ENCODE data around the gene VENTX. TPM values are rescaled to one million over a fixed set of nuclear protein-coding genes. Genes with fewer than 3 reads are reported as not detected.

The VENTX gene, protein sequence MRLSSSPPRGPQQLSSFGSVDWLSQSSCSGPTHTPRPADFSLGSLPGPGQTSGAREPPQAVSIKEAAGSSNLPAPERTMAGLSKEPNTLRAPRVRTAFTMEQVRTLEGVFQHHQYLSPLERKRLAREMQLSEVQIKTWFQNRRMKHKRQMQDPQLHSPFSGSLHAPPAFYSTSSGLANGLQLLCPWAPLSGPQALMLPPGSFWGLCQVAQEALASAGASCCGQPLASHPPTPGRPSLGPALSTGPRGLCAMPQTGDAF
- total RNA-seq = not detected in 2 replicates
- polyA plus RNA-seq = not detected in 2 replicates

DNA sequence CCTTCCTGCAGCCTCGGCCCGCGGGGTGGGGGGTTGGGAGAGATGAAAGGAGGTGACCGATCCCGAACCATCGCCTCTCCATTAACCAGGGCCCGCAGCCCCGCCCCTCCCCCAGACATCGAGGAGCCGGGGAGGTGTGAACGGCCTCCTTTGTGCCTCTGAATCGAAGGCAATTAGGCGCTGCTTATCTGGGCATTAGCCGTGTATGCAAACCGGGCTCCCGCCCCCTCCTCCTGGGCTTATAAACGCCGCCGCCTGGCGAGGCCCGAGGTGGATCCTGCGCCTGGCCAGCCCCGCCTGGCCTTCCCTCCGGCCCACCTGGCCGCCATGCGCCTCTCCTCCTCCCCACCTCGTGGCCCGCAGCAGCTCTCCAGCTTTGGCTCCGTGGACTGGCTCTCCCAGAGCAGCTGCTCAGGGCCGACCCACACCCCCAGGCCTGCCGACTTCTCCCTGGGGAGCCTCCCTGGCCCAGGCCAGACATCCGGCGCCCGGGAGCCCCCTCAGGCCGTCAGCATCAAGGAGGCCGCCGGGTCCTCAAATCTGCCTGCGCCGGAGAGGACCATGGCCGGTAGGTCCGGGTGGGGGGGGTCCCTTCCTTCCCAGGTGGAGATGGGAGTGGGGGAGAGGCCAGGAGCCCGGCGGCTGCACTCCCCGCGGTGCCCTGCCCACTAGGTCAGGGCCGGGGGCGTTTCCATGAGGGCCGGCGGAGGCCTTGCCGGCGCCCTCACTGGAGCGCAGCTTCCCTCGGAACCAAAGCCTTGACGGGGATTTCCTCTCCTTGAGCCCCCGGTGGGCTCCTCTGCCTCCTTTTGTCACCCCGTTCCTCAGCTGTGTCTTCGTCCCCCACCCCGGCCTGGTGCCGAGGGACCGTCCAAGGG, at the start of gene VENTX:
TSS of gene VENTX (plus strand) at position 268 of the 878 bp plus-strand sequence. CDS start at position 328, 60 bp downstream.
- no peak for DNase-seq (ENCODE audit: low read depth in 1 of 2, low spot score in 1 of 2)
- H3K4me3 ChIP-seq = peak within 1 kb of the TSS; percentile 14
- H3K27me3 ChIP-seq = peaks cover 70% of the 10 kb centered on the region
- H3K4me1 ChIP-seq (ENCODE audit: low read depth) = no peaks in the 10 kb centered on the region
- TF ChIP-seq, protein P1, sequence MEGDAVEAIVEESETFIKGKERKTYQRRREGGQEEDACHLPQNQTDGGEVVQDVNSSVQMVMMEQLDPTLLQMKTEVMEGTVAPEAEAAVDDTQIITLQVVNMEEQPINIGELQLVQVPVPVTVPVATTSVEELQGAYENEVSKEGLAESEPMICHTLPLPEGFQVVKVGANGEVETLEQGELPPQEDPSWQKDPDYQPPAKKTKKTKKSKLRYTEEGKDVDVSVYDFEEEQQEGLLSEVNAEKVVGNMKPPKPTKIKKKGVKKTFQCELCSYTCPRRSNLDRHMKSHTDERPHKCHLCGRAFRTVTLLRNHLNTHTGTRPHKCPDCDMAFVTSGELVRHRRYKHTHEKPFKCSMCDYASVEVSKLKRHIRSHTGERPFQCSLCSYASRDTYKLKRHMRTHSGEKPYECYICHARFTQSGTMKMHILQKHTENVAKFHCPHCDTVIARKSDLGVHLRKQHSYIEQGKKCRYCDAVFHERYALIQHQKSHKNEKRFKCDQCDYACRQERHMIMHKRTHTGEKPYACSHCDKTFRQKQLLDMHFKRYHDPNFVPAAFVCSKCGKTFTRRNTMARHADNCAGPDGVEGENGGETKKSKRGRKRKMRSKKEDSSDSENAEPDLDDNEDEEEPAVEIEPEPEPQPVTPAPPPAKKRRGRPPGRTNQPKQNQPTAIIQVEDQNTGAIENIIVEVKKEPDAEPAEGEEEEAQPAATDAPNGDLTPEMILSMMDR (IDR thresholded peaks at IDR 0.05; ENCODE audit: low read depth, low read length) = no peak
- no peaks in the 10 kb centered on the region for H3K9me3 ChIP-seq (ENCODE audit: low read depth)
- H3K36me3 ChIP-seq = no peaks in the 10 kb centered on the region
- H3K27ac ChIP-seq = no peak within 1 kb of the TSS

DNA sequence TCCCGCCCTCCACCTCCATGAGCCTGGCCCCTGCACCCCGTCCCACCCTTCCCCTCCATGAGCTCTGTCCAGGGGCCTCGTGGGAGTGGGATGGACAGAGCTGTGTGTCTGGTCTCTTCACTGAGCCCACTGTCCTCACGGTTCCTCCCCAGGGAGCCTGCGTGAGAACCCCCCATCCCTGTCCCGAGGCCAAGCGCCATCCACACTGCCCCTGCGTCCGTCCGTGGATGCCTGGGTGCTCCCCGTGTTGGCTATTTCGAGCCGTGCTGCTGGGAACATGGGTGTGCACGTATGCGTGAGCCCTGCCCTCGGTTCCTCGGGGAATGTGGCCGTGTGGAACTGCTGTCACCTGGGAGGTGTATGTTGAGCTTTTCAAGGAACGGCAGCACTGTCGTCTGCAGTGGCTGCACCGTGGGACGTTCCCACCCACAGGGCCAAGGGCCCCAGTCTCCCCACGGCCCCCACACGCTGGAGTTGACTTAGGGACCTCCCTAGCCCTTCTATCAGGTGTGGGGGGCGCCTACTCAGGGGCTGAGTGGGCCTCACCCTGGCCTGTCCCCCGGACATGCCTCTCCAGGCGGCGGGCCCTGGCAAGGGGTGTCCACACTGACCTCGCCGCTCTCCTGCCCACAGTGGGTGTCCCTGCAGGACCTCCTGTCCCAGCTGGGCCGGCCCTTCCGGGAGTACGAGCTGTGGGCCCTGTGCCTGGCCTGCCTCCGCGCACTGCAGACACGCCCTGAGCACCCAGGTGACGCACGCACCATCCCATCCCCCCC, 49.6 kb upstream of the VENTX start:
- DNase-seq (ENCODE audit: low read depth in 1 of 2, low spot score in 1 of 2) = no peak
- H3K9me3 ChIP-seq (ENCODE audit: low read depth) = no peaks in the 10 kb centered on the region
- TF ChIP-seq, protein P1 (IDR thresholded peaks at IDR 0.05; ENCODE audit: low read depth, low read length) = no peak
- no peaks in the 10 kb centered on the region for H3K4me1 ChIP-seq (ENCODE audit: low read depth)
- no peaks in the 10 kb centered on the region for H3K36me3 ChIP-seq
- no peak overlapping the region for H3K27ac ChIP-seq
- no peaks in the 10 kb centered on the region for H3K27me3 ChIP-seq
- no peak overlapping the region for H3K4me3 ChIP-seq

DNA sequence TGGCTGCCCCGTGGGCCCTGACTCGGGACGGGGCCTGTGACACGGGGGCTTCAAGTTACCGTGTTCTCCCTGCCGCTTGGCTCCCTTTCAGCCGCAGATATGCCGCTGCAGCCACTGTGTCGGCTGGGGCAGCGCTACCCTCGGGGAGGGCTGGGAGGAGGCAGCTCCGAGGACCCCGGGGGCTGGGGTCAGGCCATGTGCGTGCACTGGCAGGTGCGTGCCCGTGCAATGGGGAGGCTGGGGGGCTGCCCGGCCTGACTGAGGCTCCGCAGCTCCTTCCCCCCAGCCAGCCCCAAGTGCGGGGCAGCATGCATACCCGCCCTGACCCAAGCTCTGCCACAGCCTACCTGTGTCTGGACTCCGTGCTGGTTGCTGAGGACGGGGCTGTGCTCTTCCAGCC, 48.4 kb upstream of the VENTX start:
- no peak overlapping the region for H3K4me3 ChIP-seq
- no peaks in the 10 kb centered on the region for H3K4me1 ChIP-seq (ENCODE audit: low read depth)
- H3K27me3 ChIP-seq = no peaks in the 10 kb centered on the region
- no peaks in the 10 kb centered on the region for H3K9me3 ChIP-seq (ENCODE audit: low read depth)
- TF ChIP-seq, protein P1 (IDR thresholded peaks at IDR 0.05; ENCODE audit: low read depth, low read length) = no peak
- no peak for DNase-seq (ENCODE audit: low read depth in 1 of 2, low spot score in 1 of 2)
- H3K27ac ChIP-seq = no peak overlapping the region
- no peaks in the 10 kb centered on the region for H3K36me3 ChIP-seq

DNA sequence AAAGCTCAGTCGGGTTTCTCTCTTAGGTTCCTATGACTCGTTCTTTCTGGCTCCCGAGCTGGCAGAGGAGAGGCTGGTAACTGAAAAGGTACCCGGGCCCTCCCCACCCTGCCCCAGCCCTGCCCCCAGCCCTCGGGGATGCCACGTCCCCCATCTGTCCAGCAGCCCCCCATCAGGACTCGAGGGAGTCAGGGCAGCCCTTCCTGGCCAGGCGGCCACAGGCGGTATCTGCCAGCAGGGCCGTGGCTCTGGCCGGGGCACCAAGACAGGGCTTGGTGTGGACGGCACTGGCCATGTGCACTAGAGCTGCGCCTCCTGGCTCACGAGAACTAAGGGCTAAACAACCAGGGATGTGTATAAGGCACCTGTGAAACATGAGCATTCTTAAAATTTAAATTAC, 47.9 kb upstream of the VENTX start:
- no peak for DNase-seq (ENCODE audit: low read depth in 1 of 2, low spot score in 1 of 2)
- Histone ChIP-seq H3K36me3 (no peaks in the 10 kb centered on the region), H3K4me3 (no peak overlapping the region), H3K4me1 (ENCODE audit: low read depth) (no peaks in the 10 kb centered on the region), H3K9me3 (ENCODE audit: low read depth) (no peaks in the 10 kb centered on the region), H3K27me3 (no peaks in the 10 kb centered on the region), H3K27ac (no peak overlapping the region)
- TF ChIP-seq, protein P1 (IDR thresholded peaks at IDR 0.05; ENCODE audit: low read depth, low read length) = no peak

DNA sequence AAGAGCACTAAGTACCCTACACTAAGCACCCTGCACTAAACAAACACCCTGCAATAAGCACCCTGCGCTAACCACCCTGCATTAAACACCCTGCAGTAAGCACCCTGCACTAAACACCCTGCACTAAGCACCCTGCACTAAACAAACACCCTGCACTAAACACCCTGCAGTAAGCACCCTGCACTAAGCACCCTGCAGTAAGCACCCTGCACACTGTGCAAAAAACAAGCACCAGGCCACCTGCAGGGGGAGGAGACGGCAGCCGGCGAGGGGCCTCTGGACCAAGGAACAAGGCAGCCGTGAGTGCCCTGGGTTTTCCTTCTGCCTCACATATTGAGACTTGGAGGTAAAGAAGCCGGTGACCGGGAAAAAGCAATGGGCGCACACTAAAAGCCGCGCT, 47.4 kb upstream of the VENTX start:
- Histone ChIP-seq H3K27ac (no peak overlapping the region), H3K36me3 (no peaks in the 10 kb centered on the region), H3K4me1 (ENCODE audit: low read depth) (no peaks in the 10 kb centered on the region), H3K27me3 (no peaks in the 10 kb centered on the region), H3K4me3 (no peak overlapping the region), H3K9me3 (ENCODE audit: low read depth) (no peaks in the 10 kb centered on the region)
- no peak for DNase-seq (ENCODE audit: low read depth in 1 of 2, low spot score in 1 of 2)
- TF ChIP-seq, protein P1 (IDR thresholded peaks at IDR 0.05; ENCODE audit: low read depth, low read length) = no peak

Measured in cardiac muscle cell (in vitro differentiated cells and primary cell).